Measurements from ENCODE around the gene BIVM. TPM values are rescaled to one million over a fixed set of nuclear protein-coding genes. Genes with fewer than 3 reads are reported as not detected.
"Not testable (repeated sequence)": the region's sequence is repeated elsewhere in the genome, so short reads cannot be mapped to it uniquely, and the experiment has no call there.

The BIVM gene
- total RNA-seq, 1 donor from 2014 or later = 39.2 TPM

GRCh38 chr13:102774591-102775520 is 24.1 kb upstream of the BIVM start:
- H3K27me3 Mint-ChIP-seq (ENCODE audit: unreplicated experiment) = peaks cover 3% of the 10 kb centered on the region
- H3K4me3 Mint-ChIP-seq (ENCODE audit: unreplicated experiment) = peak overlapping the region; percentile 96
- H3K4me1 Mint-ChIP-seq (ENCODE audit: low read depth, unreplicated experiment) = peaks cover 4% of the 10 kb centered on the region
- no peak for TF ChIP-seq CTCF (IDR thresholded peaks at IDR 0.05; ENCODE audit: partially characterized antibody, unreplicated experiment)
- H3K27ac Mint-ChIP-seq (ENCODE audit: unreplicated experiment) = no peak overlapping the region
- H3K36me3 Mint-ChIP-seq (ENCODE audit: unreplicated experiment) = no peaks in the 10 kb centered on the region
- DNase-seq = no peak
- H3K9me3 Mint-ChIP-seq (ENCODE audit: unreplicated experiment) = no peaks in the 10 kb centered on the region

GRCh38 chr13:102776271-102776670 is 22.6 kb upstream of the BIVM start:
- Mint-ChIP-seq H3K27ac (ENCODE audit: unreplicated experiment) (no peak overlapping the region), H3K4me1 (ENCODE audit: low read depth, unreplicated experiment) (peaks cover 4% of the 10 kb centered on the region), H3K36me3 (ENCODE audit: unreplicated experiment) (peaks cover 8% of the 10 kb centered on the region), H3K27me3 (ENCODE audit: unreplicated experiment) (peaks cover 6% of the 10 kb centered on the region), H3K4me3 (ENCODE audit: unreplicated experiment) (no peak overlapping the region), H3K9me3 (ENCODE audit: unreplicated experiment) (no peaks in the 10 kb centered on the region)
- no peak for TF ChIP-seq CTCF (IDR thresholded peaks at IDR 0.05; ENCODE audit: partially characterized antibody, unreplicated experiment)
- DNase-seq = no peak

- Mint-ChIP-seq H3K9me3 (ENCODE audit: unreplicated experiment) (no peaks in the 10 kb centered on the region), H3K36me3 (ENCODE audit: unreplicated experiment) (peaks cover 15% of the 10 kb centered on the region), H3K27me3 (ENCODE audit: unreplicated experiment) (peaks cover 7% of the 10 kb centered on the region), H3K4me1 (ENCODE audit: low read depth, unreplicated experiment) (peaks cover 4% of the 10 kb centered on the region), H3K27ac (ENCODE audit: unreplicated experiment) (no peak overlapping the region), H3K4me3 (ENCODE audit: unreplicated experiment) (no peak overlapping the region)
- no peak for DNase-seq
- TF ChIP-seq CTCF (IDR thresholded peaks at IDR 0.05; ENCODE audit: partially characterized antibody, unreplicated experiment) = no peak
Measured at GRCh38 chr13:102777736-102778135, 21.2 kb upstream of the BIVM start.

GRCh38 chr13:102779436-102780159 is 19.3 kb upstream of the BIVM start:
- no peak for DNase-seq
- no peak overlapping the region for H3K27ac Mint-ChIP-seq (ENCODE audit: unreplicated experiment)
- H3K9me3 Mint-ChIP-seq (ENCODE audit: unreplicated experiment) = no peaks in the 10 kb centered on the region
- TF ChIP-seq CTCF (IDR thresholded peaks at IDR 0.05; ENCODE audit: partially characterized antibody, unreplicated experiment) = no peak
- peaks cover 5% of the 10 kb centered on the region for H3K27me3 Mint-ChIP-seq (ENCODE audit: unreplicated experiment)
- H3K4me1 Mint-ChIP-seq (ENCODE audit: low read depth, unreplicated experiment) = peaks cover under 1% of the 10 kb centered on the region
- no peak overlapping the region for H3K4me3 Mint-ChIP-seq (ENCODE audit: unreplicated experiment)
- H3K36me3 Mint-ChIP-seq (ENCODE audit: unreplicated experiment) = peaks cover 17% of the 10 kb centered on the region

- not testable (repeated sequence) for H3K9me3 Mint-ChIP-seq (ENCODE audit: unreplicated experiment); H3K27me3 Mint-ChIP-seq (ENCODE audit: unreplicated experiment); H3K4me1 Mint-ChIP-seq (ENCODE audit: low read depth, unreplicated experiment); H3K4me3 Mint-ChIP-seq (ENCODE audit: unreplicated experiment); DNase-seq; H3K27ac Mint-ChIP-seq (ENCODE audit: unreplicated experiment)
- peaks cover 17% of the 10 kb centered on the region for H3K36me3 Mint-ChIP-seq (ENCODE audit: unreplicated experiment)
Measured at GRCh38 chr13:102780656-102781055, 18.3 kb upstream of the BIVM start.

Measured in glutamatergic neuron (in vitro differentiated cells).